ENCODE results near the gene CHGA.

The CHGA gene

GRCh38 chr14:92905667-92906066 lies 17.3 kb upstream of the CHGA start:
- no peak for DNase-seq (ENCODE audit: low read depth)

- DNase-seq (ENCODE audit: low read depth): no peak
Measured at GRCh38 chr14:92906420-92906819, 16.5 kb upstream of the CHGA start.

GRCh38 chr14:92906823-92907222 lies 16.1 kb upstream of the CHGA start:
- DNase-seq (ENCODE audit: low read depth): no peak

- DNase-seq (ENCODE audit: low read depth): no peak
Measured at GRCh38 chr14:92907316-92907911, 15.5 kb upstream of the CHGA start.

GRCh38 chr14:92914087-92914656 lies 8.8 kb upstream of the CHGA start:
- DNase-seq (ENCODE audit: low read depth): no peak

- no peak for DNase-seq (ENCODE audit: low read depth)
Measured at GRCh38 chr14:92916201-92916600, 6.7 kb upstream of the CHGA start.

GRCh38 chr14:92917041-92917940 lies 5.7 kb upstream of the CHGA start:
- no peak for DNase-seq (ENCODE audit: low read depth)

- DNase-seq (ENCODE audit: low read depth): no peak
Measured at GRCh38 chr14:92917956-92918355, 5.0 kb upstream of the CHGA start.

- DNase-seq (ENCODE audit: low read depth): no peak
Measured at GRCh38 chr14:92920001-92920400, 2.9 kb upstream of the CHGA start.

- no peak for DNase-seq (ENCODE audit: low read depth)
Measured at GRCh38 chr14:92922155-92922735, 705 bp upstream of the CHGA start.

GRCh38 chr14:92923744-92924103 lies 774 bp downstream of the CHGA start:
- DNase-seq (ENCODE audit: low read depth): no peak

GRCh38 chr14:92924247-92924646 lies 1.3 kb downstream of the CHGA start:
- DNase-seq (ENCODE audit: low read depth): no peak

GRCh38 chr14:92925446-92925845 lies 2.5 kb downstream of the CHGA start:
- DNase-seq (ENCODE audit: low read depth): no peak

GRCh38 chr14:92926180-92926845 lies 3.4 kb downstream of the CHGA start:
- DNase-seq (ENCODE audit: low read depth): no peak

- DNase-seq (ENCODE audit: low read depth): no peak
Measured at GRCh38 chr14:92926931-92927330, 4.0 kb downstream of the CHGA start.

- DNase-seq (ENCODE audit: low read depth): no peak
Measured at GRCh38 chr14:92927349-92928257, 4.7 kb downstream of the CHGA start.

- DNase-seq (ENCODE audit: low read depth): no peak
Measured at GRCh38 chr14:92928258-92928629, 5.3 kb downstream of the CHGA start.

GRCh38 chr14:92928961-92929688 lies 6.2 kb downstream of the CHGA start:
- no peak for DNase-seq (ENCODE audit: low read depth)

GRCh38 chr14:92929689-92930608 lies 7.0 kb downstream of the CHGA start:
- no peak for DNase-seq (ENCODE audit: low read depth)
